HL-60 (cell line): ENCODE results near the gene SFXN5.

ENCODE experiments used
- GABPA ChIP-seq: IDR thresholded peaks from 2 replicates; pipeline ENCODE4 v1.6.1; 2012; ENCODE audit warnings: low read depth
- POLR2AphosphoS5 ChIP-seq: IDR thresholded peaks from 2 replicates; pipeline ENCODE4 v1.6.1; 2012; ENCODE audit warnings: low read depth
- SPI1 ChIP-seq: IDR thresholded peaks from 2 replicates; pipeline ENCODE4 v1.6.1; 2012; ENCODE audit warnings: low read depth, mild to moderate bottlenecking, borderline replicate concordance
- TF ChIP-seq, protein P1 (sequence below): IDR thresholded peaks from one replicate; pipeline ENCODE4 v1.5.1; 2011; ENCODE audit warnings: low read length, control low read depth, inconsistent platforms; ENCODE audit not compliant: insufficient read depth
- TF ChIP-seq, protein P2 (sequence below): IDR thresholded peaks from 2 replicates; pipeline ENCODE4 v1.6.1; 2012; ENCODE audit warnings: low read depth; ENCODE audit not compliant: insufficient replicate concordance

DNA sequence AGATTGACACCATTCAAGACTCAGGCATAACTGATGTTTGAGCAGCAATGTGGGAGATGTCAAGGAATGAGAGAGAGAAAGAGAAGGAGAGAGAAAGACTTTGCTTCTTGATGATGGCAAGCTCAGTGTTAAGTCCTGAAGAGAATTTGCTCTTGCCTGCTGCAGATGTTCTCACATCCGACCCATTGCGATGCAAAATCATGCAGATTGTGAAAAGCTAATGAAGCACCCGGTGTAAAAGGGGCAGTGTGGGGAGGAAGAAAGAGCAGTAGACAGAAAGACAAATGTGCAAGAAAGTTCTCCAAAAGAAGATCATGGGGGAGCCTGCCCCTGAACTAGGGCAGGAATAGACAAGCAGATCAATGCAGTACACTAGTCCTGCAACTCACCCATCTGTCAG lies 96.5 kb downstream of the SFXN5 start:
- TF ChIP-seq, protein P1, sequence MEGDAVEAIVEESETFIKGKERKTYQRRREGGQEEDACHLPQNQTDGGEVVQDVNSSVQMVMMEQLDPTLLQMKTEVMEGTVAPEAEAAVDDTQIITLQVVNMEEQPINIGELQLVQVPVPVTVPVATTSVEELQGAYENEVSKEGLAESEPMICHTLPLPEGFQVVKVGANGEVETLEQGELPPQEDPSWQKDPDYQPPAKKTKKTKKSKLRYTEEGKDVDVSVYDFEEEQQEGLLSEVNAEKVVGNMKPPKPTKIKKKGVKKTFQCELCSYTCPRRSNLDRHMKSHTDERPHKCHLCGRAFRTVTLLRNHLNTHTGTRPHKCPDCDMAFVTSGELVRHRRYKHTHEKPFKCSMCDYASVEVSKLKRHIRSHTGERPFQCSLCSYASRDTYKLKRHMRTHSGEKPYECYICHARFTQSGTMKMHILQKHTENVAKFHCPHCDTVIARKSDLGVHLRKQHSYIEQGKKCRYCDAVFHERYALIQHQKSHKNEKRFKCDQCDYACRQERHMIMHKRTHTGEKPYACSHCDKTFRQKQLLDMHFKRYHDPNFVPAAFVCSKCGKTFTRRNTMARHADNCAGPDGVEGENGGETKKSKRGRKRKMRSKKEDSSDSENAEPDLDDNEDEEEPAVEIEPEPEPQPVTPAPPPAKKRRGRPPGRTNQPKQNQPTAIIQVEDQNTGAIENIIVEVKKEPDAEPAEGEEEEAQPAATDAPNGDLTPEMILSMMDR: no peak
- TF ChIP-seq POLR2AphosphoS5 (no peak), SPI1 (no peak), GABPA (no peak)
- TF ChIP-seq, protein P2, sequence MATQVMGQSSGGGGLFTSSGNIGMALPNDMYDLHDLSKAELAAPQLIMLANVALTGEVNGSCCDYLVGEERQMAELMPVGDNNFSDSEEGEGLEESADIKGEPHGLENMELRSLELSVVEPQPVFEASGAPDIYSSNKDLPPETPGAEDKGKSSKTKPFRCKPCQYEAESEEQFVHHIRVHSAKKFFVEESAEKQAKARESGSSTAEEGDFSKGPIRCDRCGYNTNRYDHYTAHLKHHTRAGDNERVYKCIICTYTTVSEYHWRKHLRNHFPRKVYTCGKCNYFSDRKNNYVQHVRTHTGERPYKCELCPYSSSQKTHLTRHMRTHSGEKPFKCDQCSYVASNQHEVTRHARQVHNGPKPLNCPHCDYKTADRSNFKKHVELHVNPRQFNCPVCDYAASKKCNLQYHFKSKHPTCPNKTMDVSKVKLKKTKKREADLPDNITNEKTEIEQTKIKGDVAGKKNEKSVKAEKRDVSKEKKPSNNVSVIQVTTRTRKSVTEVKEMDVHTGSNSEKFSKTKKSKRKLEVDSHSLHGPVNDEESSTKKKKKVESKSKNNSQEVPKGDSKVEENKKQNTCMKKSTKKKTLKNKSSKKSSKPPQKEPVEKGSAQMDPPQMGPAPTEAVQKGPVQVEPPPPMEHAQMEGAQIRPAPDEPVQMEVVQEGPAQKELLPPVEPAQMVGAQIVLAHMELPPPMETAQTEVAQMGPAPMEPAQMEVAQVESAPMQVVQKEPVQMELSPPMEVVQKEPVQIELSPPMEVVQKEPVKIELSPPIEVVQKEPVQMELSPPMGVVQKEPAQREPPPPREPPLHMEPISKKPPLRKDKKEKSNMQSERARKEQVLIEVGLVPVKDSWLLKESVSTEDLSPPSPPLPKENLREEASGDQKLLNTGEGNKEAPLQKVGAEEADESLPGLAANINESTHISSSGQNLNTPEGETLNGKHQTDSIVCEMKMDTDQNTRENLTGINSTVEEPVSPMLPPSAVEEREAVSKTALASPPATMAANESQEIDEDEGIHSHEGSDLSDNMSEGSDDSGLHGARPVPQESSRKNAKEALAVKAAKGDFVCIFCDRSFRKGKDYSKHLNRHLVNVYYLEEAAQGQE: no peak
